Measurements from ENCODE around the gene NAALADL2.
"Not testable (repeated sequence)": the region's sequence is repeated elsewhere in the genome, so short reads cannot be mapped to it uniquely, and the experiment has no call there.

The NAALADL2 gene

DNA sequence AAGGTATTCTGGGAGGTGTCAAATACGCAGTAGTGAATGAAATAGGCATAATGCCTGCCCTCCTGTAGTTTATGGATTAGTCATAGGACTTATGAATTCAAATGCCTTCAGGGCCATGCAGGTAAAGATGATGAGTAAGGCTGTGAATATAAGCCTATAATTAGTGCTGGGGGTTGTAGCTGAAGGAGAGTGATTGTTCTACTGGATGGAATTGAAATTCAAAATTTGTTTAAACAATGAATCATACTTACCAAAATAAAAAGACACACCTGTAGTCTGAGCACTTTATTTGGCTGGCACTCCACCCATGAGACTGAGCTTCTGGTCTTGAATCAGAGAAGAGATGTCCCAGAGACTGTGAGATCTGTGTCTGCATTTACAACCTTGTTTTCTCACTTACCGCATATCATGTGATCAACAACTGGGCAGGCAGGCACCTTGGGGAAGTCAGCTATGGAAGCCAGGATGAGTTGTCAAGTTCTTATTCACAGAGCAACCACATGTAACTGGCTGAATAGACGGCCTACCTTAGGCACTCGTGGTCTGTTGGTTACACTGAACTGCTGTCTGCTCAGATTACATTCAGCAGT lies 291.8 kb downstream of the NAALADL2 start:
- TF ChIP-seq, protein P1, sequence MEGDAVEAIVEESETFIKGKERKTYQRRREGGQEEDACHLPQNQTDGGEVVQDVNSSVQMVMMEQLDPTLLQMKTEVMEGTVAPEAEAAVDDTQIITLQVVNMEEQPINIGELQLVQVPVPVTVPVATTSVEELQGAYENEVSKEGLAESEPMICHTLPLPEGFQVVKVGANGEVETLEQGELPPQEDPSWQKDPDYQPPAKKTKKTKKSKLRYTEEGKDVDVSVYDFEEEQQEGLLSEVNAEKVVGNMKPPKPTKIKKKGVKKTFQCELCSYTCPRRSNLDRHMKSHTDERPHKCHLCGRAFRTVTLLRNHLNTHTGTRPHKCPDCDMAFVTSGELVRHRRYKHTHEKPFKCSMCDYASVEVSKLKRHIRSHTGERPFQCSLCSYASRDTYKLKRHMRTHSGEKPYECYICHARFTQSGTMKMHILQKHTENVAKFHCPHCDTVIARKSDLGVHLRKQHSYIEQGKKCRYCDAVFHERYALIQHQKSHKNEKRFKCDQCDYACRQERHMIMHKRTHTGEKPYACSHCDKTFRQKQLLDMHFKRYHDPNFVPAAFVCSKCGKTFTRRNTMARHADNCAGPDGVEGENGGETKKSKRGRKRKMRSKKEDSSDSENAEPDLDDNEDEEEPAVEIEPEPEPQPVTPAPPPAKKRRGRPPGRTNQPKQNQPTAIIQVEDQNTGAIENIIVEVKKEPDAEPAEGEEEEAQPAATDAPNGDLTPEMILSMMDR (IDR thresholded peaks at IDR 0.05; ENCODE audit: low read depth, low read length), result no peak
- DNase-seq (ENCODE audit: extremely low read depth, low read depth), result no peak

DNA sequence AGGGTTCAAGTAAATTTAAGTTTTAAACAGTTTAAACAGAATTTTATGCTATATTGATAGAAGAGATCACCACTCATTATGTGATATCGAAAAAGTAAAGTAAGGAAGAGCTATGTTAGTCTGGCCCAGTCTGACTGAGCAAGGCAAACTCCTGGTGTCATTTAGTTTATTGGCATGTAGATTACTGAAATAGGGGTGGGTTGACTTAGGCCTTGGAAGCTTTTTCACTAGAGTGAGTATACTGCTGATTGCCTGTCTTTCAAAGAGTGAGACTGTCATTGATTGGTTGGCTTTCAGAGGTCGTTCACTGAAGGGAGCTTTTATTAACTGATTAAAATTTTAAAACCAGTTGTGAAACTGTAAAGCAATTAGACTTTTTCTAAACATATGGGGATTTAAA lies 294.5 kb downstream of the NAALADL2 start:
- TF ChIP-seq, protein P1 (IDR thresholded peaks at IDR 0.05; ENCODE audit: low read depth, low read length), result no peak

DNA sequence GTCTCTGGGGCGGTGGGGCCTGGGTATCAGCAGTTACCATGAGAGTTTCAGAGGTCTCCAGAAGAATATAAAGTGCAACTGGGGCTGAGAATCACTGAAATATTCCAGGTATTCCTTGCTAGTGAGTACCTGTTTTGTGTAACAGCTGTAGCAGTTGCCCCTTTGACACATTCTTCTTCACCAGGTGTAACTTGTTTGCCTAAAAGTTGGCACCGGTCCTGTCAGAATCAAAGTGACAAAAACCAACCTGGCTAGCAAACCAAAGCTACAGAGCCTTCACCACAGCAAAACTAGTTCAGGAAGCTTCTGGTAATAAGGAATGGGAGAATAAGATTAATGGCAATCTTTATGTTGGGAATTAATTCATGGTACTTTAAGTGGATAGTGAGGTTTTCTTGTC lies 296.0 kb downstream of the NAALADL2 start:
- no peak for DNase-seq (ENCODE audit: extremely low read depth, low read depth)
- TF ChIP-seq, protein P1 (IDR thresholded peaks at IDR 0.05; ENCODE audit: low read depth, low read length), result no peak

More for the DNA sequence above, 294.5 kb downstream of the NAALADL2 start:
- no peak for DNase-seq (ENCODE audit: extremely low read depth, low read depth)

- DNase-seq (ENCODE audit: extremely low read depth, low read depth), result no peak
- TF ChIP-seq, protein P1 (IDR thresholded peaks at IDR 0.05; ENCODE audit: low read depth, low read length), result no peak
These were observed 300.1 kb downstream of the NAALADL2 start for GRCh38 chr3:175159202-175159601.

DNA sequence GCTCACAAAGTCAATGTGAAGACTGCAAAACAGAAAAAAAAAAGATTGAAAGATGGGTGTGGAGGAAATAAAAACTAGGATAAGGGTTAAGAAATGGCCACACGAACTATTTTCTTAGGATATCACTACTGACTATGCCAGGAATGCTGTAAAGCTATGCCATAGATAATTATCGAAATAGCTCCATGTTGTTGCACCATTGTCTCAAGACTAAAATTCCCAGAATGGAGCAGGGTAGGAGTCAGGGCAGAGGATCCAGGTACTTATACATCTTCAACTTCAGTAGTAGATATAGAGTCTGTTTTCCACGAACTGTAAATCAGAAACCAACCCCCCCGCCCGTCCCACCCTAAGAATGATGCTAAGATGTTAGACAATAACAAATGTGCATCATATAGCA lies 302.2 kb downstream of the NAALADL2 start:
- no peak for DNase-seq (ENCODE audit: extremely low read depth, low read depth)
- TF ChIP-seq, protein P1 (IDR thresholded peaks at IDR 0.05; ENCODE audit: low read depth, low read length), result no peak

GRCh38 chr3:175163686-175164085 lies 304.6 kb downstream of the NAALADL2 start:
- no peak for DNase-seq (ENCODE audit: extremely low read depth, low read depth)

GRCh38 chr3:175173117-175173516 lies 314.0 kb downstream of the NAALADL2 start:
- DNase-seq (ENCODE audit: extremely low read depth, low read depth), result not testable (repeated sequence)

More at GRCh38 chr3:175163686-175164085, 304.6 kb downstream of the NAALADL2 start:
- TF ChIP-seq, protein P1 (IDR thresholded peaks at IDR 0.05; ENCODE audit: low read depth, low read length), result no peak

DNA sequence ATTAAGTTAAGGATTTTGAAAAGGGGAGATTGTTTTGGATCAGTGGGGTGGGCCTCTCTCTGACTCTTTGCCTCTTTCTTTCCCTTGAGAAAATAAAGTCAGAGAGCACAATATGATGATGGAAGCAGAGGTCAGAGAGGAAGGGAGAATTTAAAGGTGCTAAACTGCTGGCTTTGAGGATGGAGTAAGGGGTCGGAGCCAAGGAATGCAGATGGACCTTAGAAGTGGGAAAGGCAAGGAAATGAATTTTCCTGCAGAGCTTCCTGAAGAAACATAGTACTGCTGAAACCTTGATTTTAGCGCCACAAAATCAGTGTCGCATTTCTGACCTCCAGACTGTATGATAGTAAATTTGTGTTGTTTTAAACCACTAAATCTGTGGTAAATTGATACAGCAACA lies 317.4 kb downstream of the NAALADL2 start:
- no peak for DNase-seq (ENCODE audit: extremely low read depth, low read depth)
- TF ChIP-seq, protein P1 (IDR thresholded peaks at IDR 0.05; ENCODE audit: low read depth, low read length), result no peak
